Stimulated activated CD4-positive, alpha-beta T cell treated with anti-CD3 and anti-CD28 coated beads, Interleukin-1b, Interleukin-23, amount 100 ng/mL, for 24 hours (primary cell): ENCODE data around the gene CORO2A.
A peak's percentile ranks its signal among the peaks of the same experiment; 100 is the strongest.

Source experiments
- DNase-seq, 4 experiments: peaks; one replicate each; pipeline ENCODE4 v3.0.0-alpha.2; 2020; ENCODE audit warnings: low read depth in 4 of 4, low spot score in 1 of 4

CORO2A gene

GRCh38 chr9:98192503-98193335 is at the start of gene CORO2A:
Gene CORO2A (minus strand): TSS chr9:98192637. CDS start chr9:98157660, 34,977 bp downstream.
- peak; percentile 28 to 72 (median 46) for DNase-seq

GRCh38 chr9:98241357-98242300 is 49.2 kb upstream of the CORO2A start:
- DNase-seq = no peak

- DNase-seq = no peak
These were observed 48.0 kb upstream of the CORO2A start for GRCh38 chr9:98240475-98240874.

- no peak for DNase-seq
These were observed 44.6 kb upstream of the CORO2A start for GRCh38 chr9:98236901-98237487.

GRCh38 chr9:98235126-98235525 is 42.7 kb upstream of the CORO2A start:
- no peak for DNase-seq

GRCh38 chr9:98234245-98234825 is 41.9 kb upstream of the CORO2A start:
- DNase-seq = no peak

- no peak for DNase-seq
These were observed 40.5 kb upstream of the CORO2A start for GRCh38 chr9:98232926-98233325.

GRCh38 chr9:98231770-98232478 is 39.5 kb upstream of the CORO2A start:
- no peak for DNase-seq

GRCh38 chr9:98230789-98231188 is 38.4 kb upstream of the CORO2A start:
- no peak for DNase-seq

GRCh38 chr9:98230304-98230703 is 37.9 kb upstream of the CORO2A start:
- DNase-seq = no peak

- DNase-seq = no peak
These were observed 37.2 kb upstream of the CORO2A start for GRCh38 chr9:98229620-98230019.

- no peak for DNase-seq
These were observed 36.6 kb upstream of the CORO2A start for GRCh38 chr9:98229090-98229395.

GRCh38 chr9:98228392-98229089 is 36.1 kb upstream of the CORO2A start:
- DNase-seq = no peak

GRCh38 chr9:98227883-98228282 is 35.4 kb upstream of the CORO2A start:
- DNase-seq = no peak

- DNase-seq = no peak
These were observed 34.5 kb upstream of the CORO2A start for GRCh38 chr9:98226957-98227356.

GRCh38 chr9:98226516-98226915 is 34.1 kb upstream of the CORO2A start:
- no peak for DNase-seq

GRCh38 chr9:98225015-98225442 is 32.6 kb upstream of the CORO2A start:
- DNase-seq = no peak

- no peak for DNase-seq
These were observed 30.7 kb upstream of the CORO2A start for GRCh38 chr9:98222885-98223691.

- DNase-seq = no peak
These were observed 28.5 kb upstream of the CORO2A start for GRCh38 chr9:98220911-98221310.
